Naive thymus-derived CD8-positive, alpha-beta T cell (primary cell): ENCODE data around the gene TIMM50. TPM values are rescaled to one million over a fixed set of nuclear protein-coding genes. Genes with fewer than 3 reads are reported as not detected.

Experiments used
- ATAC-seq, 2 donors: fragments of 150-1000 bp; cut with Tn5 transposase in 1 of 2; sonication (Bioruptor Pico), chemical (Tn5 transposase) in 1 of 2; 1 replicate in 1 of 2; 2 replicates in 1 of 2; pipeline ENCODE4 v1.10.0; 2021; ENCODE audit warnings: mild to moderate bottlenecking in 2 of 2, moderate library complexity in 2 of 2
- POLR2A ChIA-PET: fragments of 350-600 bp; sonication (Branson Sonifier 250); formaldehyde crosslinking; loops from one replicate; lab custom pipeline; 2021; ENCODE audit warnings: antibody characterized with exemption; lab: Charles Lee
- DNase-seq, 10 donors: peaks; one replicate each; pipeline versions ENCODE4 v3.0.0 to v3.0.0-alpha.2; 2020 to 2022
- H3K27ac Mint-ChIP-seq, 10 donors: one replicate each; pipeline ENCODE4 v1.8.0; 2020 to 2022; ENCODE audit warnings: mild to moderate bottlenecking in 10 of 10, mixed read lengths in 10 of 10, moderate library complexity in 4 of 10, inconsistent platforms in 1 of 10
- H3K27me3 Mint-ChIP-seq, 5 donors: one replicate each; pipeline ENCODE4 v1.8.0; 2021 to 2022; ENCODE audit warnings: mixed read lengths in 5 of 5
- H3K36me3 Mint-ChIP-seq, 3 donors: one replicate each; pipeline ENCODE4 v1.8.0; 2020 to 2022; ENCODE audit warnings: mixed read lengths in 3 of 3, mild to moderate bottlenecking in 2 of 3, inconsistent platforms in 1 of 3
- H3K4me1 Mint-ChIP-seq, 4 donors: one replicate each; pipeline ENCODE4 v1.8.0; 2021 to 2022; ENCODE audit warnings: mixed read lengths in 4 of 4
- H3K4me3 Mint-ChIP-seq, 10 donors: one replicate each; pipeline ENCODE4 v1.8.0; 2020 to 2022; ENCODE audit warnings: mild to moderate bottlenecking in 10 of 10, mixed read lengths in 10 of 10, moderate library complexity in 6 of 10, inconsistent platforms in 1 of 10
- H3K9me3 Mint-ChIP-seq, 9 donors: one replicate each; pipeline ENCODE4 v1.8.0; 2020 to 2022; ENCODE audit warnings: mixed read lengths in 9 of 9, mild to moderate bottlenecking in 3 of 9, inconsistent platforms in 1 of 9, moderate library complexity in 1 of 9
- polyA plus RNA-seq, 3 donors: library from polyadenylated mRNA; unstranded; fragments of 300-500 nt; fragmentation: Illumina TruSeq; gene quantifications; one replicate each; pipeline ENCODE4 v1.2.3, GENCODE V29; 2021
- total RNA-seq, 8 experiments: library from RNA in 2 of 8; stranded (reverse) in 2 of 8; gene quantifications; one replicate each; pipeline ENCODE4 v1.2.3 and lab custom pipeline; 2021 to 2026

The TIMM50 gene
- total RNA-seq (10 to 100 TPM; 47.5 to 52.1 TPM), polyA plus RNA-seq (10 to 100 TPM; 41.4 to 53.3 (median 44.6) TPM), total RNA-seq (lab: John Stamatoyannopoulos, UW) (24.1 to 120 (median 33.2) reads per million in 6 experiments)

DNA sequence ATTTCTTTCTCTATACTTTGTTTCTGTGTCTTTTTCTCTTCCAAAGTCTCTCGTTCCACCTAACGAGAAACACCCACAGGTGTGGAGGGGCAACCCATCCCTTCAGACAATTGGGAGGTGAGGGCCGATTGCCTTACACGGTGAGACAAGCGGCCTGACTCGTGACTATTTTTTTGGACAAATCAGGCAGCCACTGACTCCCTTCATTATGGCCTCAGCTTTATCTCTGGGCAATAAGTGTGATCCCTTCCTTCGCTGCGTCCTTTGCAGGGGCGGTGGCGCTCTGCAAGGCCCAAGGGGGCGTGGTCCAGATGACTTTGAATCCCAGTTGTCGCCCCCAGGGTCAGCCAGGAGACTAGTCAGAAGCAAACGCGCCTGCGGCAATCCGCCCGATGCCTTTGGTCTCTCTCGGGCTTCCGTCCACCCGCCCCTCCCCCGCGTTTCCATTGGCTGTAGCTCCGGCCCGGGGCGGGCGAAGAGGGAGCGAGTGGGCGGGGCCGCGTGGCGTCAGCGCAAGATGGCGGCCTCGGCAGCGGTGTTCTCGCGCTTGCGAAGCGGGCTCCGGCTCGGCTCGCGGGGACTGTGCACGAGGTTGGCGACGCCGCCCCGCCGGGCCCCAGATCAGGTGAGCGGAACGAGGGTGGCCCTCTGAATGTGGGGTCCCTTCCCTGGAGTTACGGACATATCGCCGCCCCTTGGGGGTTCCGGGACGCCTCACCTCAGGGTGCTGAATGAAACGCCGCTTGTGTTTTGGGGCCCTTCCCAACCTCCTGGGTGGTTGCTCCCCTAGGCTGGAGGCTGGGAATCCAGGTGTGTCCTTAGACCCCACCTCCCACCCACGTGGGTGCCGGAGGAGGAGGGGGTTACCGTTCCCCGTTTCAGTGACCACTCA, at the start of gene TIMM50:
Gene TIMM50 (plus strand): TSS at position 502 of the 892 bp plus-strand sequence. CDS start 16 bp downstream, at position 518.
- Mint-ChIP-seq H3K4me3 (peak within 1 kb of the TSS; percentile 84 to 94 (median 93)), H3K4me1 (peaks cover 16 to 33% (median 28%) of the 10 kb centered on the region in 4 donors), H3K27me3 (no peaks in the 10 kb centered on the region), H3K27ac (peak within 1 kb of the TSS; percentile 85 to 98 (median 95)), H3K9me3 (no peaks in the 10 kb centered on the region), H3K36me3 (peaks cover 0 to 28% (median 0%) of the 10 kb centered on the region in 3 donors)
- ATAC-seq (peak; percentile 96 to 97), DNase-seq (peak; percentile 92 to 99 (median 95))
- POLR2A ChIA-PET: interaction anchor here (0.5 to 1.2 kb wide), 4 partner anchors 35 to 631 kb away, joined by 3 to 11 read pairs (median 6); partner anchors contain the start of genes HNRNPL, MED29, PAF1 and RPS16

DNA sequence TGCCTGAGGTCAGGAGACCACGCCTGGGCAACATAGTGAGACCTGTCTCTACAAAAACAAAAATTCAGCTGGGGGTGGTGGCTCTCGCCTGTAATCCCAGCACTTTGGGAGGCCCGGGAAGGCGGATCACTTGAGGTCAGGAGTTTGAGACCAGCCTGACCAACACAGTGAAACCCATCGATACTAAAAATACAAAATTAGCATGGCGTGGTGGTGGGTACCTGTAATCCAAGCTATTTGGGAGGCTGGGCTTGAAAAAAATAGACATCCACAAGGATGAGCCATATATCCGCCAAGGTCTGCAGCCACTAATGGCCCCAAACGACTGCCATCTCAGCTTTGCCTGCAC, 48.0 kb upstream of the TIMM50 start:
- Mint-ChIP-seq H3K36me3 (peaks cover 0 to 38% (median 12%) of the 10 kb centered on the region in 3 donors), H3K27ac (peak overlapping the region in 7 of 10 donors; percentile 13 to 97 (median 51)), H3K4me3 (peak overlapping the region in 3 of 10 donors; percentile 7 to 36 (median 26)), H3K9me3 (no peaks in the 10 kb centered on the region), H3K27me3 (peaks cover 0 to 5% (median 0%) of the 10 kb centered on the region in 5 donors), H3K4me1 (peaks cover 21 to 53% (median 40%) of the 10 kb centered on the region in 4 donors)
- ATAC-seq (no peak), DNase-seq (no peak)
- POLR2A ChIA-PET: interaction anchor here (0.9 to 1.5 kb wide), 5 partner anchors 8 to 34 kb away, joined by 3 to 5 read pairs (median 4); partner anchors contain the start of genes PLEKHG2 and SUPT5H

- H3K27me3 Mint-ChIP-seq: peaks cover 0 to 5% (median 0%) of the 10 kb centered on the region in 5 donors
- H3K9me3 Mint-ChIP-seq: no peaks in the 10 kb centered on the region
- ATAC-seq (no peak), DNase-seq (no peak)
- peak overlapping the region; percentile 54 to 100 (median 100) for H3K4me3 Mint-ChIP-seq
- POLR2A ChIA-PET: interaction anchor here (0.7 to 3.4 kb wide), 6 partner anchors 12 to 42 kb away, joined by 3 to 91 read pairs (median 6); partner anchors contain the start of genes MED29, PAF1, PLEKHG2 and SUPT5H
- peaks cover 21 to 53% (median 40%) of the 10 kb centered on the region in 4 donors for H3K4me1 Mint-ChIP-seq
- H3K36me3 Mint-ChIP-seq: peaks cover 0 to 38% (median 12%) of the 10 kb centered on the region in 3 donors
- peak overlapping the region in 9 of 10 donors; percentile 53 to 99 (median 77) for H3K27ac Mint-ChIP-seq
These were observed 47.1 kb upstream of the TIMM50 start for GRCh38 chr19:39433480-39434079.

DNA sequence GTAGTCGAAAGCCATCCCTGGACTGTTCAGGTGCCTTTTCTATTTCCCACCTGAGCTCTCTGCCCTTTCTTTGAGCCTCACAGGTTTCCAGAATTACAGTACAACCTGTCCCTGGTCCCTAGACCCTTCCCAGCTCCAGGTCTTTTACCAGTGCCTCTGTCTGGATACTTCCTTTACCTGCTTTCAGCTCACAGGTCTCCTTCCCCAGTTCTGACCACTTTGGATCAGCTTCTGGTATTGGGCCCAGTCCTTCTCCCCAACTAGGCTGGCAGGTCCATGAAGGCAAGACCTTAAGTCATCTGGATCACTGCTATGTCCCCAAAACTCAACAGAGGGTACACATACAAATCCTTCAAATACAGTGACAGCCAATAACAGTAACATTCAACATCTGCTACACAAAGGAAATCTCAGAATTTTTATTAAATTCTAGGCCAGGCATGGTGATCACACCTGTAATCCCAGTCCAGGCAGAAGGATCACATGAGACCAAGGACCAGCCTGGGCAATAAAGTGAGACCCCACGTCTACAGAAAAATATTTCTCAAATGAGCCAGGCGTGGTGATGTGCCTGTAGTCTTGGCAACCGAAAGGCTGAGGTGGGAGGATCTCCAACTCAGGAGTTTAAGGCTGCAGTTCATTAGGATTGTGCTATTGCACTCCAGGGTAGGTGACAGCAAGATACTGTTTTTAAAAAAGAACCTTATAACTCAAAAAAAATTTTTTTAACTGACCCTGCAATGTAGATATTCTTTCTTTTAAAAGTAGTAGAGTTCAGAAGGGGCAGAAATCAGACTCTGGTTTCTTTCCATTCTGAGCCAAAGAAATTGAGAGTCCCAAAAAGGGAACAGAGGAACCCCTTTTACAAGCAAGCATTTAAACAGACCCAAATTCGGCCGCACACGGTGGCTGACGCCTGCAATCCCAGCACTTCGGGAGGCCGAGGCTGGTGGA, 46.2 kb upstream of the TIMM50 start:
- Mint-ChIP-seq H3K4me3 (peak overlapping the region; percentile 95 to 100 (median 100)), H3K9me3 (no peaks in the 10 kb centered on the region), H3K27me3 (peaks cover 0 to 5% (median 0%) of the 10 kb centered on the region in 5 donors), H3K27ac (peak overlapping the region; percentile 43 to 99 (median 98)), H3K36me3 (peaks cover 0 to 38% (median 12%) of the 10 kb centered on the region in 3 donors), H3K4me1 (peaks cover 21 to 53% (median 40%) of the 10 kb centered on the region in 4 donors)
- no peak for ATAC-seq
- POLR2A ChIA-PET: interaction anchor here (0.7 to 3.4 kb wide), 23 partner anchors 7 to 399 kb away, joined by 3 to 106 read pairs (median 9); partner anchors contain the start of genes DYRK1B, EID2, GMFG and MED29
- DNase-seq: no peak

DNA sequence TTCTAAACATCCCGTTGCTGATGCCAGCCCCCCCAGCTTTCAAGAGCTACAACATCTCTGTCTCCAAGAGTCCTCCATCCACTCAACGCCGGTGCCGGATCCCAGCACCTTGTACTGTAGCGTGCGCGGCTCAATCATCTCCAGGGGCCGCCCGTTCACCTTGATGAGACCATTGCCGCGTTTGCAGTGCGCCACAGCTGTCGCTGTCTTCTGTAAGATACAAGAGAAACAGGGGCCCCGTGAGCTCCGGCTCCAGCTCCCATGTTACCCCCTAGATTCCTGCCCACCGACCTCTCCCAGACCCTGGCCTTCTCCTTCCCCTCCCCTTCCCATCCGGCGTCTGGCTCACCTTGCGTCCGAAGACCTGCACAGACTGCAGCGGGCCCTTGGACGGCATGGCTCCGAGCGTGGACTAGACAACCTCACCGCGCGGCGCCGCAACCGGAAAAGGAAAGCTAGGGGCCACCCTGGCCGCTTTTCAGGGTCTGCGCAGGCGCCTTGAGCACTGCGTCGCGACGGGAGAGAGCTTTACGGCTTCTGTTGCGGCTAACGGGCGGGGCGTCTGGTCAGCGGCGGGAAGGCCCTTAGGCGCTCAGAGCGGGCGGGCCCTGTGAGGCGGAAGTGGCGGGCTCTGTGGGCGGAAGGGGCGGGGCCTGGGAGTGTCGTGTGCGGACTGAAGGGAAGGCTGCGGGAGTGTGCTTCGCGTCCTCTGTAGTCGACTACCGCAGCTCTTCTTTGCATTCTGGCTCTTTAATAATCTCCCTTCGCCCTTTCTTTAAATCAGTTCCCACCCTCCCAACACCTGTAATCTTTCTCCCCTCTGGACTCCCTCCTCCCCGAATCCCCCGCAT, 44.9 kb upstream of the TIMM50 start, which contains the start of gene RPS16:
Gene RPS16 (minus strand): TSS at position 451 of the 851 bp plus-strand sequence. CDS start 54 bp downstream, at position 397.
- Mint-ChIP-seq H3K9me3 (no peaks in the 10 kb centered on the region), H3K27me3 (peaks cover 0 to 5% (median 0%) of the 10 kb centered on the region in 5 donors), H3K27ac (peak within 1 kb of the TSS; percentile 97 to 99 (median 98)), H3K36me3 (peaks cover 0 to 36% (median 12%) of the 10 kb centered on the region in 3 donors), H3K4me3 (peak within 1 kb of the TSS; percentile 95 to 100 (median 100)), H3K4me1 (peaks cover 21 to 53% (median 40%) of the 10 kb centered on the region in 4 donors)
- DNase-seq: peak; percentile 97 to 99 (median 98)
- POLR2A ChIA-PET: interaction anchor here (0.5 to 3.4 kb wide), 47 partner anchors 9 to 1828 kb away, joined by 3 to 106 read pairs (median 5); partner anchors contain the start of genes DLL3, DYRK1B, EID2 and EID2B
- peak; percentile 94 to 95 for ATAC-seq

DNA sequence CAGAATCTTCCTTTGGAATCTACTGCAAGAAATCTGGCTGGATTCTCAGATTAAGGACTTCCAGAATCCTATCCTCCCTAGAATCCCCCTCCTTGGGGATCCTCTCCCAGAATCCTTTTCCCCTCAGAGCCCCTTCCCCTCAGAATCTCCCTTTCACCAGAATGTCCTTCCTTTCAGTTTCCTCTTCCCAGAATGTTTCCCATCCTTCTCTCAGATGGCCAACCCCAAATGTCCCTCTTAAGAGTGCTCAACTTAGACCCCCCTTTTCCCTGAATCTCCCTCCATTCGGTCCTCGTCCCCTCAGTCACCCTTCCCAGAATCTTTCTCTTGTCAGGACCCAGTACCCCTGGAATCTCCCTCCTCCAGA, 44.3 kb upstream of the TIMM50 start:
- POLR2A ChIA-PET: interaction anchor here (0.5 to 3.4 kb wide), 42 partner anchors 9 to 1827 kb away, joined by 3 to 106 read pairs (median 6); partner anchors contain the start of genes DLL3, DYRK1B, EID2 and EID2B
- Mint-ChIP-seq H3K36me3 (peaks cover 0 to 30% (median 12%) of the 10 kb centered on the region in 3 donors), H3K27ac (peak overlapping the region; percentile 97 to 99 (median 98)), H3K4me3 (peak overlapping the region; percentile 95 to 100 (median 100)), H3K27me3 (peaks cover 0 to 5% (median 0%) of the 10 kb centered on the region in 5 donors), H3K9me3 (no peaks in the 10 kb centered on the region), H3K4me1 (peaks cover 21 to 48% (median 38%) of the 10 kb centered on the region in 4 donors)
- ATAC-seq (no peak), DNase-seq (no peak)

DNA sequence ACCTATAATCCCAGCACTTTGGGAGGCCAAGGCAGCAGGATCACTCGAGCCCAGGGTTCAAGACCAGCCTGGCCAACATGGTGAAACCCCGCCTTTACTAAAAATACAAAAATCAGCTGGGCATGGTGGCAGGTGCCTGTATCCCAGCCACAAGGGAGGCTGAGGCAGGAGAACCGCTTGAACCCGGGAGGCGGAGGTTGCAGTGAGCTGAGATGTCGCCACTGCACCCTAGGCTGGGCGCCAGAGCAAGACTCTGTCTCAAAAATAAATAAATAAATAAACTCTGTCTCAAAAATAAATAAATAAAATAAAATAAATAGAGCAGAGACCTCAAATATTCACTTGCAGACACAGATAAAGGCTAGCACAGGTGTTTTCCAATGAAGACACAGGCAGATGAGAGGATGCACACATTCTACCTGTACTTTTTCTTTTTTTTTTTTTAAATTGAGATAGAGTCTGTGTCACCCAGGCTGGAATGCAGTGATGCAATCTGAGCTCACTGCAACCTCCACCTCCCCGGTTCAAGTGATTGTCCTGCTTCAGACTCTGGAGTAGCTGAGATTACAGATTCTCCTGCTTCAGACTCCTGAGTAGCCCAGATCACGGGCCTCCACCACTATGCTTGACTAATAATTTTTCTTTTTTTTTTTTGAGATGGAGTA, 42.2 kb upstream of the TIMM50 start:
- Mint-ChIP-seq H3K27me3 (peaks cover 0 to 5% (median 0%) of the 10 kb centered on the region in 5 donors), H3K36me3 (peaks cover 0 to 18% (median 5%) of the 10 kb centered on the region in 3 donors), H3K9me3 (no peaks in the 10 kb centered on the region), H3K4me3 (no peak overlapping the region), H3K4me1 (peaks cover 21 to 39% (median 36%) of the 10 kb centered on the region in 4 donors), H3K27ac (no peak overlapping the region)
- POLR2A ChIA-PET: interaction anchor here (0.6 to 1.0 kb wide), 2 partner anchors 29 to 87 kb away, joined by 4 read pairs; no protein-coding TSS in a partner anchor
- DNase-seq (no peak), ATAC-seq (no peak)

DNA sequence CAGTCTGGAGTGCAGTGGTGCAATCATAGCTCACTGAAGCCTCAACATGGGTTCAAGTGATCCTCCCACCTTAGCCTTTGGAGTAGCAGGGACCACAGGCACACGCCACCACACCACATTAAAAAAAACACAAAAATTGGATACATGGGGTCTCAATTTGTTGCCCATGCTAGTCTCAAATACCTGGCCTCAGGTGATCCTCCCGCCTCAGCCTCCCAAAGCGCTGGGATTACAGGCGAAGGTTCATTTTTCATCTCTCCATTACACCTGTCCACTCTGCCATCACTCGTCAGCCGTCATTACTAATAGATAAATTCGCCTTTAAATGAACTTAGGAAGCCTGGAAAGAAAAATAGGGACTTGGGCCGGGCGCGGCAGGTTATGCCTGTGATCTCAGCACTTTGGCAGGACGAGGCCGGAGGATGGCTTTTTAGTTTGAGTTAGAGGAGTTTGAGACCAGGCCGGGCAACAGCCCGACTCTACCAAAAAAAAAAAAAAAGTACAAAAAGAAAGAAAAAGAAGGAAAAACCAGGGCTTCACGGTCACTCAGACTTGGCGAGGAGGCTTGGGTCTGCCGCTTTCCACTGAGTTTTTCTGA, 35.9 kb upstream of the TIMM50 start:
- peak overlapping the region; percentile 96 to 100 (median 99) for H3K27ac Mint-ChIP-seq
- peaks cover 3 to 29% (median 4%) of the 10 kb centered on the region in 3 donors for H3K36me3 Mint-ChIP-seq
- POLR2A ChIA-PET: interaction anchor here (0.6 to 4.6 kb wide), 23 partner anchors 9 to 999 kb away, joined by 3 to 106 read pairs (median 4); partner anchors contain the start of genes EID2B, MED29, PAF1 and PLEKHG2
- no peaks in the 10 kb centered on the region for H3K9me3 Mint-ChIP-seq
- H3K4me3 Mint-ChIP-seq: peak overlapping the region; percentile 92 to 100 (median 99)
- DNase-seq (peak in 1 of 10 donors; percentile 20), ATAC-seq (no peak)
- peaks cover 29 to 65% (median 51%) of the 10 kb centered on the region in 4 donors for H3K4me1 Mint-ChIP-seq
- H3K27me3 Mint-ChIP-seq: no peaks in the 10 kb centered on the region
